ENCODE measurements around the gene SNCAIP.

DNA sequence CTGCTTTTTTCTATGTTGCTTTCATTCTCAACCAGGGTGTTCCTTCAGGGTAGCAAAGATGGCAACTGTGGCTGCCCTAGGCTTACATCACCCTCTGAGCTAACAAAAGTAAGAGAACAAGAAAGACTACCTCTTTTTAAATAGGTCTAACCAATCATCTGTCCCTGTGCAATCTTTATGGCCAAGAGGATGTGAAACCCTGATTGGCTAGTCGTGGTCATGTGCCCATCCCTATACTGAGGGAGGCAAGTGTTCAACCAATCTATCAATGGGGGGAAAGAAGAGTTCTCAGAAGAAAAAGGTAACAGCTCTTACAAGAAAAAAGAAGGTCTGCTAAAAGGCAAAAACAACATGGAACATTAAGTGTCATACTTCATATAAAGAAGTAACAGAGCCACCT, 11.7 kb upstream of the SNCAIP start:
- TF ChIP-seq ZFPM2 (CRISPR knock-in tag; IDR thresholded peaks at IDR 0.05): no peak
- TF ChIP-seq, protein P1, sequence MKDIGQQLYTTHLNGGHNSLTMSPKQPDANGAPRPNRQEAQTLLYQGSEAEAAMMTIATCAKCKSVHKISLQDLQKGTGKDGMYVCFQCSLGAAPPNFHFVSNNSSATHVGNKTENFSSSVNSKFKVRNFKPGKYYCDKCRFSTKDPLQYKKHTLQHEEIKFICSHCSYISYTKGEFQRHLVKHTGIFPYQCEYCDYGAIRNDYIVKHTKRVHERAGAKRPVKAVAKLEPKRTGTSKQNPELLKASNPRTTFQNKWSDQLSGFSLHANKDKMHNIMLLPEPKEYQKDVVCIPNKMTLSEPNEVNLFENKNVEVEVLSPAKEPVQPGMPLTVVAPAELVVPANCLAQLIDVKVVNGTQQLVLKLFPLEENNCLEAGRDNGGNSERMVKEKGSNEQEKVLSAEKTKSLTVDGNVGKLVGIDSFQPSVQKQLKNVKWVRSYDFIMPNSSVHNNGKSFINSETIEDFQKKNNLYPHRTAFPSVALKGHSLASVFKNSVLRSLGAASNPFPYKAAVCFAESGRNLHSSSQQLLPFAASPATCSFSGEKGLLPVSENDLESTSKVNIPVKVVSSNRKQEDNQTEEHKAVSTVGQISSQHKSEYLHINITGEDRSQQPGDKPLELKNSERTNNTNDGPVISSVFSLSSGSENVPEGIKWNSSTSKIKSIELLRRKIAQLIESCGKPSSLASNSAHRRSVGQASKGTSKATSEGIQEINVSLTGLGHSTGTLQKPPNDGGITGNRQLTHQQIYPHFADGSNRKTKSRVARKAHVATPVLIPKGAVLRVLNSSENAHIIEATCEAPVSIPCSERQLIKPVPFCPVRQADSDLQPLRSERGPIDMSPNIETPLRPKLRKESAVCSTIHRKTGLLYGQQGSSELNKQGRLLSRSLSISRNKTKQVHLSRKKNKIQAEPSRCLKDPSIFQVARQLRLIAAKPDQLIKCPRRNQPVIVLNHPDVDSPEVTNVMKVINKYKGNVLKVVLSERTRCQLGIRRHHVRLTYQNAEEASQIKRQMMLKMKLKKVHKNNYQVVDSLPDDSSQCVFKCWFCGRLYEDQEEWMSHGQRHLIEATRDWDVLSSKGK (CRISPR knock-in tag; IDR thresholded peaks at IDR 0.05): no peak
- TF ChIP-seq, protein P2, sequence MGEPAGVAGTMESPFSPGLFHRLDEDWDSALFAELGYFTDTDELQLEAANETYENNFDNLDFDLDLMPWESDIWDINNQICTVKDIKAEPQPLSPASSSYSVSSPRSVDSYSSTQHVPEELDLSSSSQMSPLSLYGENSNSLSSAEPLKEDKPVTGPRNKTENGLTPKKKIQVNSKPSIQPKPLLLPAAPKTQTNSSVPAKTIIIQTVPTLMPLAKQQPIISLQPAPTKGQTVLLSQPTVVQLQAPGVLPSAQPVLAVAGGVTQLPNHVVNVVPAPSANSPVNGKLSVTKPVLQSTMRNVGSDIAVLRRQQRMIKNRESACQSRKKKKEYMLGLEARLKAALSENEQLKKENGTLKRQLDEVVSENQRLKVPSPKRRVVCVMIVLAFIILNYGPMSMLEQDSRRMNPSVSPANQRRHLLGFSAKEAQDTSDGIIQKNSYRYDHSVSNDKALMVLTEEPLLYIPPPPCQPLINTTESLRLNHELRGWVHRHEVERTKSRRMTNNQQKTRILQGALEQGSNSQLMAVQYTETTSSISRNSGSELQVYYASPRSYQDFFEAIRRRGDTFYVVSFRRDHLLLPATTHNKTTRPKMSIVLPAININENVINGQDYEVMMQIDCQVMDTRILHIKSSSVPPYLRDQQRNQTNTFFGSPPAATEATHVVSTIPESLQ (CRISPR knock-in tag; IDR thresholded peaks at IDR 0.05): no peak
- TF ChIP-seq, protein P3, sequence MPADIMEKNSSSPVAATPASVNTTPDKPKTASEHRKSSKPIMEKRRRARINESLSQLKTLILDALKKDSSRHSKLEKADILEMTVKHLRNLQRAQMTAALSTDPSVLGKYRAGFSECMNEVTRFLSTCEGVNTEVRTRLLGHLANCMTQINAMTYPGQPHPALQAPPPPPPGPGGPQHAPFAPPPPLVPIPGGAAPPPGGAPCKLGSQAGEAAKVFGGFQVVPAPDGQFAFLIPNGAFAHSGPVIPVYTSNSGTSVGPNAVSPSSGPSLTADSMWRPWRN (IDR thresholded peaks at IDR 0.05; ENCODE audit: low read depth): no peak
- no peak for TF ChIP-seq MEF2D (tag; conservative IDR thresholded peaks at IDR 0.05; ENCODE audit: low read depth)
- TF ChIP-seq, protein P4, sequence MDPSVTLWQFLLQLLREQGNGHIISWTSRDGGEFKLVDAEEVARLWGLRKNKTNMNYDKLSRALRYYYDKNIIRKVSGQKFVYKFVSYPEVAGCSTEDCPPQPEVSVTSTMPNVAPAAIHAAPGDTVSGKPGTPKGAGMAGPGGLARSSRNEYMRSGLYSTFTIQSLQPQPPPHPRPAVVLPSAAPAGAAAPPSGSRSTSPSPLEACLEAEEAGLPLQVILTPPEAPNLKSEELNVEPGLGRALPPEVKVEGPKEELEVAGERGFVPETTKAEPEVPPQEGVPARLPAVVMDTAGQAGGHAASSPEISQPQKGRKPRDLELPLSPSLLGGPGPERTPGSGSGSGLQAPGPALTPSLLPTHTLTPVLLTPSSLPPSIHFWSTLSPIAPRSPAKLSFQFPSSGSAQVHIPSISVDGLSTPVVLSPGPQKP (CRISPR knock-in tag; IDR thresholded peaks at IDR 0.05): no peak
- no peak for TF ChIP-seq ZNF764 (CRISPR knock-in tag; IDR thresholded peaks at IDR 0.05; ENCODE audit: low read depth)
